ENCODE results near the gene PRPF39. TPM values are rescaled to one million over a fixed set of nuclear protein-coding genes. Genes with fewer than 3 reads are reported as not detected.
"Not testable (repeated sequence)": the region's sequence is repeated elsewhere in the genome, so short reads cannot be mapped to it uniquely, and the experiment has no call there.

PRPF39 gene
- total RNA-seq, 1 donor from 2014 or later: 9.4 TPM

DNA sequence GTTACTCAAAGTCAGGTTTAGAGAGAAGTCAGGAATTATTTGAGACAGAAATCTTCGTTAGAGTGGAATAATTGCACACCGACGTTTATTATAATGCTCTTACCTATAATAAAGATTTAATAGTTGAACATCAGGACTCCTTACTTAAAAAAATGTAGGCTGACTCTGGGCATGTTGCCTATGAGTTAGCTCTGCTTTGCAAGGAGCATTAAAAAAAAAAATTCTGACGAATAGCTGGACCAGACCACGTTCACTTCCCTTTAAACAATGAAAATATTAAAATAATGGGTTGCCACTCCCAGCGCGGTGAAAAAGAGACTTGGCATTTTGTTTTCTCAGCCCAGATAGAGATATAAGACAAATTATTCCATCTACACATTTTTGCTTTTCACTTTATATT, 51.2 kb downstream of the PRPF39 start:
- no peak for DNase-seq (ENCODE audit: low spot score)

DNA sequence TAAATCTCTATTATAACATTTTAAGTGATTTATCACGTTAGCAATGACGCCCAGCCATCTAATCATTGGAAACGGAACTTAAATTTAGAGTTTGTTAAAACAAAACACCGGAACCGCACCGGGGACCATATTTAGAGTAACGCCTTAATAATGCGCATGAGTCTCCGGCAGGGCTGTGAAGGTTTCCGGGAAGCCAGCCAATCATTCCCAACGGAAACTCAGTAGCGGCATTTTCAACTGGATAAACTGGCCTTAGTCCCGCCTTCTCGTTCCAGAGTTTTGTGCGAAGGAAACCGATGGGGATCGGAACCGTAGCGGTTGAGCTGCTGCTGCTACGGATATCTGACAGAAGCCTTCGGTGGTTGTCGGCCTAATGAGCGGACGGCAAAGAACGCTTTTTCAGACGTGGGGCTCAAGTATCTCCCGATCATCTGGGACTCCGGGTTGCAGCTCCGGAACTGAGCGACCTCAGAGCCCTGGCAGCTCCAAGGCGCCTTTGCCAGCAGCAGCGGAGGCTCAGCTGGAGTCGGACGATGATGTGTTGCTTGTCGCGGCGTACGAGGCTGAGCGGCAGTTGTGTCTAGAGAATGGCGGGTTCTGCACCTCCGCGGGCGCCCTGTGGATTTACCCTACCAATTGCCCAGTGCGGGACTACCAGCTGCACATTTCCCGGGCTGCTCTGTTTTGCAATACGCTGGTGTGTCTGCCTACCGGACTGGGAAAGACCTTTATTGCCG, 51.9 kb downstream of the PRPF39 start, which contains the start of gene FANCM:
Gene FANCM, plus strand, starts transcription at position 272 of the 737 bp plus-strand sequence. Its CDS starts 102 bp downstream, at position 374.
- ATAC-seq (peak; percentile 72), DNase-seq (ENCODE audit: low spot score) (peak; percentile 93)

More for the DNA sequence above, 51.2 kb downstream of the PRPF39 start:
- ATAC-seq: no peak

DNA sequence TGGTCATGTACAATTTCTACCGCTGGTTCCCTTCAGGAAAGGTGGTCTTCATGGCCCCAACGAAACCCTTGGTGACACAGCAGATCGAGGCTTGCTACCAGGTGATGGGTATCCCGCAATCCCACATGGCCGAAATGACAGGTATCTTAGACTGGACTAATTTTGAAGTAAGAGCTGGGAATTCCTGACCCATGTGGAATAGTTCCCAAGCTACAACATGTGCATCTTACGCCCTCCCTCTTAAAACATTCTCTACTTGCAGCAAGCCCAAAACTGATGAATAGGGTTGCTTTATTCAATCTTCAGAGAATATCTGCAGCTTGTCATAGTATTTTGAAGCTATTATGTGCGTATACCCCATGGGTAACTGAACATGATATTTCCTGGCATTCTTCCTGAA, 52.5 kb downstream of the PRPF39 start:
- DNase-seq (ENCODE audit: low spot score) (no peak), ATAC-seq (no peak)

DNA sequence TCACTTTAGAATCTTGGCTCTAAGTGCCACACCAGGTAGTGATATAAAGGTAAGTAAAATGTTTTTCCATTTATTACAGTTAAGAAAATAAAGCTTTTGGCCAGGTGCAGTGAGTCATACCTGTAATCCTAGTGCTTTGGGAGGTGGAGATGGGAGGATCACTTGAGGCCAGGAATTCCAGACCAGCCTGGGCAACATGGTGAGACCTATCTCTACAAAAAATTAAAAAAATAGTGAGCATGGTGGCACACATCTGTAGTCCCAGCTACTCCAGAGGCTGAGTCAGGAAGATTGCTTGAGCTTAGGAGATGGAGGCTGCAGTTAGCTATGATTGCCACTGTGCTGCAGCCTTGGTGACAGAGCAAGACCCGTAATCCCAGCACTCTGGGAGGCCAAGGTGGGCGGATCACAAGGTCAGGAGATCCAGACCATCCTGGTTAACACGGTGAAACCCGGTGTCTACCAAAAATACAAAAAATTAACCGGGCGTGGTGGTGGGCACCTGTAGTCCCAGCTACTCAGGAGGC, 56.8 kb downstream of the PRPF39 start:
- ATAC-seq: no peak
- DNase-seq (ENCODE audit: low spot score): no peak

DNA sequence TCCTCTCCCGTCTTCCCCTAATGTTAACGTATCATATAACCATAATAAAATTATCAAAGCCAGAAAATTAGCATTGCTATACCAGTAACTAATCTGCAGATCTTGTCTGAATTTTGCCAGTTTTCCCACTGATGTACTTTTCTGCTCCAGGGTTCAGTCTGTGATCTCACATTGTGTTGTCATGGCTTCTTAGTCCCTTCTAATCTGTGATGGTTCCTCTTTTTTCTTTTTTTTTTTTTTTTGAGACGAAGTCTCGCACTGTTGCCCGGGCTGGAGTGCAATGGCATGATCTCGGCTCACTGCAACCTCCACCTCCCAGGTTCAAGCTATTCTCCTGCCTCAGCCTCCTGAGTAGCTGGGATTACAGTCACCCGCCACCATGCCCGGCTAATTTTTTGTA, 58.2 kb downstream of the PRPF39 start:
- not testable (repeated sequence) for ATAC-seq; DNase-seq (ENCODE audit: low spot score)

- DNase-seq (ENCODE audit: low spot score): no peak
- no peak for ATAC-seq
These were observed 60.7 kb downstream of the PRPF39 start for GRCh38 chr14:45144658-45145057.

DNA sequence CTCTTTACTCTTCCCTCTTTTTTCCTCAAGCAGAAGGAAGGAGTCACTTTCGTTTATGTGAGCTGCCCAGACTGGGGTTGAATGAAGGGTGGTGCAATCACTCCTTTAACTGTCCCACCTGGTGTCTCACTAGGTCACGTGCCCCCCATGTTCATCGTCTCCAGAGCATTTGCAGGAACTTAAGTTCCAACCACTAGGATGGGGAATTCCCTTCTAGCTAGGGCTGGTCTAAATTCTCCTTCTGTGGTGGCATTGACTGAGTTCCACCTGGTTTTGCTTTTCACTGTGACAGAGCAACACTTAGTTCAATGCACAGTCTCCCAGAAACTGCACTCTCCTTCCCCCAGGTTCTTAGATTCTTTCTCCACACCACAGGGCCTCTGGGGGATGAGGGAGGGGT, 61.3 kb downstream of the PRPF39 start:
- ATAC-seq: no peak
- DNase-seq (ENCODE audit: low spot score): no peak

DNA sequence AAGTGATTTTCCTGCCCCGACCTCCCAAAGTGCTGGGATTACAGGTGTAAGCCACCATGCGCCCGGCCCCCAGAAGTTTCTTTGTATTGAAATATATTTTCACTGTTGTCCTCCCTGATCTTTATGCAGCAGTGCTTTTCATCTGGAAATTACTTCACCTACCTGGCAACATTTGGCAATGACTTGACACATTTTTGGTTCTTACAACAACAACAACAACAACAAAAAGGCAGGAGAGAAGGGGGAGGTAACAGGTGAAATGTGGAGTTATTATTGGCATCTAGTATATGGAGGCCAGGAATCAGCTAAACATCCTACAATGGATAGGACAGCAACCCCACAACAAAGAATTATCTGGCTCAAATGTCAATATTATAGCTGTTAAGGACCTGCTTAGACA, 65.7 kb downstream of the PRPF39 start:
- no peak for DNase-seq (ENCODE audit: low spot score)
- no peak for ATAC-seq

DNA sequence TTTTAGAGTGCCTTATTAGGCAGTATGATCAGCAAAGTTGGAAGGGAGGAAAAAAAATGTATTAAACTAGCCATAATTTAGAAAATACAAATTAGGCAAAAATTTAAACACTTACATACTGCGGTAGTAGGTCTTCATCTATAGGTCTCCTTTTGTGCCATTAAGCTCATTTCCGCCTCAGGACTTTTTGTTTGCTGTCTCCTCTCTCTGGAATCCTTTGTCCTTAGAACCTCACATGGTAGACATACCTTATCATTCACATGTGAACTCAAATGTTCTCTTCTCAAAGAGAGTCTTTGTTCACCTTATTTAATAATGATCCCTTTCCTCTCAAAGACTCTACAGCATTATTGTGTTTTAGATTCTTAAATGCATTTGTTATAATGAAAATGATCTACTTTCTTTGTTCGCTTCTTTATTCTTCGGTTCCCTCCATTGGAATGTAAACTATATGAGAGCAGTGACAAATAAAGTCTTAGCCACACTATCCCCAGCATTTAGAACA, 66.5 kb downstream of the PRPF39 start:
- ATAC-seq: no peak
- no peak for DNase-seq (ENCODE audit: low spot score)

GRCh38 chr14:45156067-45156466, 72.2 kb downstream of the PRPF39 start:
- DNase-seq (ENCODE audit: low spot score) (no peak), ATAC-seq (no peak)

Other genes starting within 250 kb of the PRPF39 start
- 6.2 TPM for gene KLHL28, start 122.2 kb upstream of the PRPF39 start, total RNA-seq
- gene TOGARAM1, start 121.9 kb upstream of the PRPF39 start, total RNA-seq: 5.9 TPM
- 24.1 TPM for gene FKBP3, start 50.4 kb downstream of the PRPF39 start, total RNA-seq
- 2.5 TPM for gene FANCM, start 51.8 kb downstream of the PRPF39 start, total RNA-seq
- 3.4 TPM for gene MIS18BP1, start 169.1 kb downstream of the PRPF39 start, total RNA-seq